Ishikawa (cell line): ENCODE measurements around the gene PRKAB1.

Source experiments
- CEBPB ChIP-seq: IDR thresholded peaks from 2 replicates; pipeline ENCODE4 v1.6.1; 2012
- CREB1 ChIP-seq: IDR thresholded peaks from 2 replicates; pipeline ENCODE4 v1.6.1; 2012; ENCODE audit warnings: low read depth
- EGR1 ChIP-seq: IDR thresholded peaks from 2 replicates; pipeline ENCODE4 v1.6.1; 2012
- EP300 ChIP-seq: IDR thresholded peaks from 2 replicates; pipeline ENCODE4 v1.6.1; 2012; ENCODE audit warnings: borderline replicate concordance
- FOXM1 ChIP-seq: IDR thresholded peaks from 2 replicates; pipeline ENCODE4 v1.6.1; 2012; ENCODE audit warnings: low read depth, borderline replicate concordance
- NFIC ChIP-seq: IDR thresholded peaks from 2 replicates; pipeline ENCODE4 v1.6.1; 2012
- RAD21 ChIP-seq: IDR thresholded peaks from 2 replicates; pipeline ENCODE4 v1.6.1; 2012; ENCODE audit warnings: low read depth
- TAF1 ChIP-seq: IDR thresholded peaks from 2 replicates; pipeline ENCODE4 v1.6.1; 2012; ENCODE audit warnings: low read depth, mild to moderate bottlenecking
- TCF12 ChIP-seq: IDR thresholded peaks from 2 replicates; pipeline ENCODE4 v1.6.1; 2012; ENCODE audit warnings: low read depth
- TEAD4 ChIP-seq: IDR thresholded peaks from 2 replicates; pipeline ENCODE4 v1.6.1; 2012
- USF1 ChIP-seq: IDR thresholded peaks from 2 replicates; pipeline ENCODE4 v1.6.1; 2012
- YY1 ChIP-seq: IDR thresholded peaks from 2 replicates; pipeline ENCODE4 v1.6.1; 2012; ENCODE audit warnings: low read depth
- ZBTB7A ChIP-seq: IDR thresholded peaks from 2 replicates; pipeline ENCODE4 v1.6.1; 2012; ENCODE audit warnings: low read depth
- TF ChIP-seq, protein P1 (sequence below): IDR thresholded peaks from 2 replicates; pipeline ENCODE4 v1.6.1; 2012
- TF ChIP-seq, protein P2 (sequence below): IDR thresholded peaks from 2 replicates; pipeline ENCODE4 v1.6.1; 2012; ENCODE audit warnings: low read depth, mild to moderate bottlenecking

The PRKAB1 gene

DNA sequence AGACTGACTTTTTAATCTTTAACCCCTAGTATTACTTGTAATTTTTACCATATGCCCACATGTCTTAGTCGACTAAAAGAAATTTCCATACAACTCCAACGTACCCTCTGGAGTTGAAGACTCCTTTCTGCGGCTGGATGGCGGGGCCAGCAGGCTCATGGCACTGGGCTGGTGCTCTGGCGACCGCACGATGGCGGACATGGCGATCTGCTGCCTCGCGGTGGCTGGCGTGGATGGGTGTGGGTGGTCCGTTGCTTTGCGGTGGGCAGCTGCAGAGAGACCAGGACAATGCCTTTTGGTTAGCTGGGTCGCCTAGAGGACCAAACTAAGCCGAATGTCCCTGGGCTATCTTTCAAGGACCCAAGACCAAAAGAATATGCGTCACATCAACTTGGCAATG lies 50.2 kb downstream of the PRKAB1 start:
- TF ChIP-seq EGR1 (no peak), TCF12 (no peak), TAF1 (no peak), EP300 (no peak), TEAD4 (no peak), FOXM1 (no peak), CREB1 (no peak), CEBPB (no peak), ZBTB7A (no peak), NFIC (no peak), RAD21 (no peak), USF1 (no peak), YY1 (no peak)
- TF ChIP-seq, protein P1, sequence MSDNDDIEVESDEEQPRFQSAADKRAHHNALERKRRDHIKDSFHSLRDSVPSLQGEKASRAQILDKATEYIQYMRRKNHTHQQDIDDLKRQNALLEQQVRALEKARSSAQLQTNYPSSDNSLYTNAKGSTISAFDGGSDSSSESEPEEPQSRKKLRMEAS: no peak
- TF ChIP-seq, protein P2, sequence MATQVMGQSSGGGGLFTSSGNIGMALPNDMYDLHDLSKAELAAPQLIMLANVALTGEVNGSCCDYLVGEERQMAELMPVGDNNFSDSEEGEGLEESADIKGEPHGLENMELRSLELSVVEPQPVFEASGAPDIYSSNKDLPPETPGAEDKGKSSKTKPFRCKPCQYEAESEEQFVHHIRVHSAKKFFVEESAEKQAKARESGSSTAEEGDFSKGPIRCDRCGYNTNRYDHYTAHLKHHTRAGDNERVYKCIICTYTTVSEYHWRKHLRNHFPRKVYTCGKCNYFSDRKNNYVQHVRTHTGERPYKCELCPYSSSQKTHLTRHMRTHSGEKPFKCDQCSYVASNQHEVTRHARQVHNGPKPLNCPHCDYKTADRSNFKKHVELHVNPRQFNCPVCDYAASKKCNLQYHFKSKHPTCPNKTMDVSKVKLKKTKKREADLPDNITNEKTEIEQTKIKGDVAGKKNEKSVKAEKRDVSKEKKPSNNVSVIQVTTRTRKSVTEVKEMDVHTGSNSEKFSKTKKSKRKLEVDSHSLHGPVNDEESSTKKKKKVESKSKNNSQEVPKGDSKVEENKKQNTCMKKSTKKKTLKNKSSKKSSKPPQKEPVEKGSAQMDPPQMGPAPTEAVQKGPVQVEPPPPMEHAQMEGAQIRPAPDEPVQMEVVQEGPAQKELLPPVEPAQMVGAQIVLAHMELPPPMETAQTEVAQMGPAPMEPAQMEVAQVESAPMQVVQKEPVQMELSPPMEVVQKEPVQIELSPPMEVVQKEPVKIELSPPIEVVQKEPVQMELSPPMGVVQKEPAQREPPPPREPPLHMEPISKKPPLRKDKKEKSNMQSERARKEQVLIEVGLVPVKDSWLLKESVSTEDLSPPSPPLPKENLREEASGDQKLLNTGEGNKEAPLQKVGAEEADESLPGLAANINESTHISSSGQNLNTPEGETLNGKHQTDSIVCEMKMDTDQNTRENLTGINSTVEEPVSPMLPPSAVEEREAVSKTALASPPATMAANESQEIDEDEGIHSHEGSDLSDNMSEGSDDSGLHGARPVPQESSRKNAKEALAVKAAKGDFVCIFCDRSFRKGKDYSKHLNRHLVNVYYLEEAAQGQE: no peak

- TF ChIP-seq, protein P2: no peak
- no peak for TF ChIP-seq USF1
- no peak for TF ChIP-seq YY1
- TF ChIP-seq TAF1: no peak
- no peak for TF ChIP-seq NFIC
- no peak for TF ChIP-seq CEBPB
- no peak for TF ChIP-seq RAD21
- TF ChIP-seq FOXM1: no peak
- no peak for TF ChIP-seq TEAD4
- TF ChIP-seq, protein P1: no peak
- TF ChIP-seq CREB1: no peak
- TF ChIP-seq ZBTB7A: no peak
- TF ChIP-seq TCF12: no peak
- TF ChIP-seq EGR1: no peak
- no peak for TF ChIP-seq EP300
Measured at GRCh38 chr12:119720349-119720748, 52.4 kb downstream of the PRKAB1 start.

DNA sequence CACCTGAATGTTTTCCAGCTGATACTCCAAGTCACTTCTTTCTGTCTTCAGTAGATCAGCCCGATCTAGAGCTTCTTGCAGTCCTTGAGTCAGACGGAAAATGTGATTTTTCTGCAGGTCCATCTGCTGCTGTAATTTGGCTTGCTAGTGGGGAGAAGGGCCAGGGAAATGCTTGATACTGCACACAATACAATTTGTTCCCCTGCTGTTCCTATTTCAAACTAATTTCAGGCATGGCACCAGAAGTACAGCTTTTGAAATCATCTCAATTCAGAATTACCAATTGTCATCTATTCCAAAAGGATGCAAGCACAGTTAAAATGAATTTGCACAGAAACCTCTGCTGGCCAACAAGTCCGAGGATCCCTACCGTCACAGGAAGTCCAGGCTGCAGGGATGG lies 53.4 kb downstream of the PRKAB1 start:
- TF ChIP-seq FOXM1: no peak
- TF ChIP-seq NFIC: no peak
- TF ChIP-seq TAF1: no peak
- no peak for TF ChIP-seq ZBTB7A
- no peak for TF ChIP-seq CEBPB
- no peak for TF ChIP-seq YY1
- TF ChIP-seq, protein P1: no peak

DNA sequence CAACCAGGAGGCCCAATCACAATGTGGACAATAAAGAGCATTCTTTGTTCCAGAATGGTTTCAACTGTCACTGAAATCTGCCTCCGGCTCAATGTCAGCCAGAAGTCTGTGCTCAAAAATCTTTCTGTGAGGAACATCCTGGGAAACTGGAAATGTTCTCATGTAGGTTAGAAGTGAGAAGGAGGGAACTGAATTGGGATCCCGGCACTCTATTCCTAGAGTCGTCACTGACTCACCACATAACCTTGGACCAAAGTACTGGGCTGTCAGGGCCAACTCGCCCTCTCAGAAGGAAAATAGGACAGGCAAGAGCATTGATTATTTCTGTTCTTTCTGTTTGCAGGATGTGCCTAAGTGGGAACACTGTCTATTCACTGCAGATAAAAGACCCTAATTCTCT lies 57.6 kb downstream of the PRKAB1 start:
- TF ChIP-seq, protein P2: no peak
- TF ChIP-seq, protein P1: no peak
- TF ChIP-seq NFIC: no peak
- TF ChIP-seq USF1: no peak
- TF ChIP-seq YY1: no peak
- TF ChIP-seq EP300: no peak
- no peak for TF ChIP-seq CREB1
- TF ChIP-seq EGR1: no peak
- no peak for TF ChIP-seq ZBTB7A
- no peak for TF ChIP-seq CEBPB
- no peak for TF ChIP-seq TAF1
- TF ChIP-seq FOXM1: no peak
- no peak for TF ChIP-seq RAD21
- TF ChIP-seq TCF12: no peak
